ENCODE results near the gene PEX16.
"Not testable (repeated sequence)": the region's sequence is repeated elsewhere in the genome, so short reads cannot be mapped to it uniquely, and the experiment has no call there.

Gene PEX16

GRCh38 chr11:45918962-45919675 lies 1.4 kb upstream of the PEX16 start:
- no peak for DNase-seq (ENCODE audit: low read depth in 1 of 2, low spot score in 1 of 2)

- DNase-seq (ENCODE audit: low read depth in 1 of 2, low spot score in 1 of 2): peak in 1 of 2 donors; percentile 43
Observed at GRCh38 chr11:45918331-45918941, 759 bp upstream of the PEX16 start.

GRCh38 chr11:45917286-45917622 lies 423 bp downstream of the PEX16 start:
- no peak for DNase-seq (ENCODE audit: low read depth in 1 of 2, low spot score in 1 of 2)

- DNase-seq (ENCODE audit: low read depth in 1 of 2, low spot score in 1 of 2): no peak
Observed at GRCh38 chr11:45915446-45915845, 2.2 kb downstream of the PEX16 start.

- DNase-seq (ENCODE audit: low read depth in 1 of 2, low spot score in 1 of 2): no peak
Observed at GRCh38 chr11:45913942-45914635, 3.6 kb downstream of the PEX16 start.

GRCh38 chr11:45913514-45913913 lies 4.2 kb downstream of the PEX16 start:
- DNase-seq (ENCODE audit: low read depth in 1 of 2, low spot score in 1 of 2): no peak

GRCh38 chr11:45910623-45911022 lies 7.1 kb downstream of the PEX16 start:
- DNase-seq (ENCODE audit: low read depth in 1 of 2, low spot score in 1 of 2): no peak

- DNase-seq (ENCODE audit: low read depth in 1 of 2, low spot score in 1 of 2): no peak
Observed at GRCh38 chr11:45909594-45910475, 7.8 kb downstream of the PEX16 start.

- DNase-seq (ENCODE audit: low read depth in 1 of 2, low spot score in 1 of 2): no peak
Observed at GRCh38 chr11:45907911-45908370, 9.7 kb downstream of the PEX16 start.

- no peak for DNase-seq (ENCODE audit: low read depth in 1 of 2, low spot score in 1 of 2)
Observed at GRCh38 chr11:45906965-45907611, 10.6 kb downstream of the PEX16 start, which contains the start of gene FREY1. FREY1 (minus strand) TSS chr11:45907271; CDS start chr11:45907245, 26 bp downstream.

- no peak for DNase-seq (ENCODE audit: low read depth in 1 of 2, low spot score in 1 of 2)
Observed at GRCh38 chr11:45906096-45906682, 11.5 kb downstream of the PEX16 start.

GRCh38 chr11:45905576-45905975 lies 12.1 kb downstream of the PEX16 start:
- not testable (repeated sequence) for DNase-seq (ENCODE audit: low read depth in 1 of 2, low spot score in 1 of 2)

GRCh38 chr11:45905095-45905494 lies 12.6 kb downstream of the PEX16 start:
- DNase-seq (ENCODE audit: low read depth in 1 of 2, low spot score in 1 of 2): no peak

- DNase-seq (ENCODE audit: low read depth in 1 of 2, low spot score in 1 of 2): no peak
Observed at GRCh38 chr11:45904309-45904915, 13.3 kb downstream of the PEX16 start.

GRCh38 chr11:45902452-45903380 lies 15.0 kb downstream of the PEX16 start:
- DNase-seq (ENCODE audit: low read depth in 1 of 2, low spot score in 1 of 2): no peak

GRCh38 chr11:45901626-45902025 lies 16.1 kb downstream of the PEX16 start:
- DNase-seq (ENCODE audit: low read depth in 1 of 2, low spot score in 1 of 2): no peak

- no peak for DNase-seq (ENCODE audit: low read depth in 1 of 2, low spot score in 1 of 2)
Observed at GRCh38 chr11:45900916-45901617, 16.6 kb downstream of the PEX16 start.

GRCh38 chr11:45900175-45900800 lies 17.4 kb downstream of the PEX16 start:
- DNase-seq (ENCODE audit: low read depth in 1 of 2, low spot score in 1 of 2): not testable (repeated sequence)

All from stimulated activated CD4-positive, alpha-beta T cell treated with anti-CD3 and anti-CD28 coated beads, Interleukin-15, amount 100 ng/mL, for 1 hour (primary cell).